VCaP (cell line): ENCODE results near the gene CRCP.
"Not testable (repeated sequence)": the region's sequence is repeated elsewhere in the genome, so short reads cannot be mapped to it uniquely, and the experiment has no call there.

Experiments used
- H3K27ac ChIP-seq: fragments of 450-650 bp; 2 replicates; pipeline ENCODE4 v1.5.1; 2017
- TF ChIP-seq, protein P1 (sequence below): fragments of 450-650 bp; conservative IDR thresholded peaks from 2 replicates; pipeline ENCODE4 v1.5.1; 2017; ENCODE audit warnings: mild to moderate bottlenecking, moderate library complexity

Gene CRCP

DNA sequence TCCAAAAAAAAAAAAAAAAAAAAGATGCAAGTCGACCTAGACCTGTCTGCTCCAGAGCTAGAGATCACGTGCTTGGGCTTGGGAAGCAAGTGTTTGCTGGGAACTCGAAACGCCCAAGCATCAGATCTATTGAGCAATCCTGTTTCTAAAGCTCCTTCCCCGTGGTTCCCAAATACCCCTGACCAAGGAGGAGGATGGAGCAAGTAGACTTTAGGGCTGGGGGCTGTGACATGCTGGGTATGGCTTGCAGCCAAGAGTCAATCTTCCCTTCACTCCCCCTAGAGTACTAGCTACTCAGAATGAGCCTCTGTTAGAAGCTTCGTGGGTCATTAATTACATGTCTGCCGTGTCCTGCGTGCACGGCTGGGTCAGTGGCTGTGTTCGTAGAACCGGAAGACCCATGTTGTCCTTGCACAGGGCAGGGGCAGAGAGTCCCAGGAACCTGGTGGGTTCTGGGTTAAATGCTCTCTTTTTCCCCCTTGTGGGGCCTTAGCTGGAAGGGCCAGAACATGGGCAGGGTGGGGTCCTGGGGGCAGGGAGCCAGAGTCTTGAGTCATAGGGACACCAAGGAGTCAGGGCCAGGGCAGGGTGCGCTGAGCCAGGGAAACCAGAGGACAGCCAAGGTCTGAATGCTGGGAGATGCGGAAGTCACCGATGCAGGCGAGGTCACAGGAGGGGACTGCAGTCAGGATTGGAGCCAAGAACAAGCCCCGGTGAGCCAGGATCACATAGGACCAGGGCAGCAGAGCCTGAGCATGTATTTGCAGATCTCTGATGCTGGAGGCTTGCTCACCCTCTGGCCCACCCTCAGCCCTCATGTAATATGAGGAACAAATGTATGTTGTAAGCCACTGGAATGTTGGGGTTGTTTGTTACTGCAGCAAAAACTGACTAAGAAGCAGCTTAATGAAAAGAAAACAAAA lies 55.9 kb downstream of the CRCP start:
- TF ChIP-seq, protein P1, sequence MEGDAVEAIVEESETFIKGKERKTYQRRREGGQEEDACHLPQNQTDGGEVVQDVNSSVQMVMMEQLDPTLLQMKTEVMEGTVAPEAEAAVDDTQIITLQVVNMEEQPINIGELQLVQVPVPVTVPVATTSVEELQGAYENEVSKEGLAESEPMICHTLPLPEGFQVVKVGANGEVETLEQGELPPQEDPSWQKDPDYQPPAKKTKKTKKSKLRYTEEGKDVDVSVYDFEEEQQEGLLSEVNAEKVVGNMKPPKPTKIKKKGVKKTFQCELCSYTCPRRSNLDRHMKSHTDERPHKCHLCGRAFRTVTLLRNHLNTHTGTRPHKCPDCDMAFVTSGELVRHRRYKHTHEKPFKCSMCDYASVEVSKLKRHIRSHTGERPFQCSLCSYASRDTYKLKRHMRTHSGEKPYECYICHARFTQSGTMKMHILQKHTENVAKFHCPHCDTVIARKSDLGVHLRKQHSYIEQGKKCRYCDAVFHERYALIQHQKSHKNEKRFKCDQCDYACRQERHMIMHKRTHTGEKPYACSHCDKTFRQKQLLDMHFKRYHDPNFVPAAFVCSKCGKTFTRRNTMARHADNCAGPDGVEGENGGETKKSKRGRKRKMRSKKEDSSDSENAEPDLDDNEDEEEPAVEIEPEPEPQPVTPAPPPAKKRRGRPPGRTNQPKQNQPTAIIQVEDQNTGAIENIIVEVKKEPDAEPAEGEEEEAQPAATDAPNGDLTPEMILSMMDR, result no peak
- no peak overlapping the region for H3K27ac ChIP-seq

DNA sequence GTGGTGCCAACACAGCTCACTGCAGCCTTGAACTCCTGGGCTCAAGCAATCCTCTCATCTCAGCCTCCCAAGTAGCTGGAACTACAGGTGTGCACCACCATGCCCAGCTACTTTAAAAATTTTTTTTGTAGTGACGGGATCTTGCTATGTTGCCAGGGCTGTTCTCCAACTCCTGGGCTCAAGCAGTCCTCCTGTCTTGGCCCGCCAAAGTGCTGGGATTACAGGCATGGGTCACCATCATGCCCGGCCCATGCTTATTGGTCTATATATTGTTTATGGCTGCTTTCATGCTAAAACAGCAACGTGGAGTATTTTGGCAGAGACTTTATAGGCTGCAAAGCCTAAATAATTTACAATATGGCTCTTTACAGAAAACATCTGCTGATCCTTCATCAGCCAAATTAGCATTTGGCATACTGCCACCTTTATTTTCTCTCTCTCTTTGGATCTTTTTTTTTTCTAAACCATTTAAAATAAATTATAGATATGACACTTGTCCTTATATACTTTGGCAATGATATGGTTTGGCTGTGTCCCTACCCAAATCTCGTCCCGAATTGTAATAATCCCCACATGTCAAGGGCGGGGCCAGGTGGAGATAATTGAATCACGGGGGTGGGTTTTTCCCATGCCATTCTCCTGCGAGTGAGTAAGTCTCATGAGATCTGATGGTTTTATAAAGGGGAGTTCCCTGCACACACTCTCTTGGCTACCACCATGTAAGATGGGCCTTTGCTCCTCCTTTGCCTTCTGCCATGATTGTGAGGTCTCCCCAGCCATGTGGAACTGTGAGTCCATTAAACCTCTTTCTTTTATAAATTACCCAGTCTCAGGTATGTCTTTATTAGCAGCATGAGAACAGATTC lies 58.1 kb downstream of the CRCP start:
- H3K27ac ChIP-seq, result not testable (repeated sequence)

DNA sequence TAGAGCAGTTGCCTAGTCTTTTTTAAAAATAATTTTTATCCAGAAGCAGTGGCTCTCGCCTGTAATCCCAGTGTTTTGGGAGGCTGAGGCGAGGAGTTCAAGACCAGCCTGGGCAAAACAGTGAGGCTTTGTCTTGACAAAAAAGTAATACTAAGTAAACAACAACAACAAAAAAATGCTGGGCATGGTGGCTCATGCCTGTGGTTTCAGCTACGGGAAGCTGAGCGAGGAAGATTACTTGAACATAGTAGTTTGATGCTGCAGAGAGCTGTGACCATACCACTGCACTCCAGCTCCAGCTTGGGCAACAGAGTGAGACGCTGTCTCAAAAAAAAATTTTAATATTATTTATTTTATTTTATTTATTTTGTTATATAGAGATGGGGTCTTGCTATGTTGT lies 59.2 kb downstream of the CRCP start:
- TF ChIP-seq, protein P1, result no peak
- H3K27ac ChIP-seq, result no peak overlapping the region

DNA sequence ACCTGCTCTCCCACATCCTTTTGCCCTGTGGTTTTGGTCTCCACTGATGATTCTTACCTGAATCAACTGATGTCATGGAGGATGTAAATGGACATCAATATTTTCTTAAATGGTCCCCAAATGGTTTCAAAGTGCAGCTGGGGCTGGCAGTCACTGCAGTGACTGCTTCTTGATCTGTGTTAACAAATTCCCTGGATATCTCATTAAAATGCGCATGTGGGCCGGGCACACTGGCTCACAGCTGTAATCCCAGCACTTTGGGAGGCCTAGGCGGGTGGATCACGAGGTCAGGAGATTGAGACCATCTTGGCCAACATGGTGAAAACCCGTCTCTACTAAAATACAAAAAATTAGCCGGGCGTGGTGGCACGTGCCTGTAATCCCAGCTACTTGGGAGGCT lies 60.4 kb downstream of the CRCP start:
- H3K27ac ChIP-seq, result not testable (repeated sequence)

DNA sequence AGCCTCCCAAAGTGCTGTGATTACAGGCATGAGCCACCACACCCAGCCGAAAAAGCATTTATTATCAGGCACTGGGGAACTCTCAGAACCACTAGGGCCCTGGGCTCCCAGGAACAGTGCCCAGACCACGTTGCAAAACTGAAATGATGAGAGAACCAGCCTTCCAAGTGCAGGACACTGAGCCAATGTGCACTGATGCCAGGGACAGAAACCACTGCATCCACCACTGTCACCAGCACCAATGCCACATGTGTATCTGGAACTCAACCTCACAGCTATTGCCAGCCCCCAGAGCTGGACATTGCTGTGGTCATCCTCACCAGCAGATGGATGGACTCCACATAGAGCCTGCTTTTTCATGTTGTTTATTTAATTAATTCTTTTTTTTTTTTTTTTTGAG lies 62.3 kb downstream of the CRCP start:
- TF ChIP-seq, protein P1, result no peak

DNA sequence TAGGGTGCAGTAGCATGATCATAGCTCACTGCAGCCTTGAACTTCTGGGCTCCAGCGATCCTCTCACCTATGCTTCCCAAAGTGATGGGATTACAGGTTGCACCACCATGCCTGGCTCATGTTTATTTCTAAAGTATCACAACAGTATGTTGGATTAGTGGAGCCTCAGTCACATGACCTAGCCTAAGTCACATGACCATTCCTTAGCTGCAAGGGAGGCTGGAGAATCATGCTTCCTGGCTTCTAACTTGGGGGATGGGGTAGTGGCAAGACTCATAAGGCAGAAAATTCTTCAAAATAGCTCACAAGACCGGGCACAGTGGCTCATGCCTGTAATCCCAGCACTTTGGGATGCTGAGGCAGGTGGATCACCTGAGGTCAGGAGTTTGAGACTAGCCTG lies 63.6 kb downstream of the CRCP start:
- H3K27ac ChIP-seq, result no peak overlapping the region
- TF ChIP-seq, protein P1, result no peak

More for the DNA sequence above, 62.3 kb downstream of the CRCP start:
- H3K27ac ChIP-seq, result no peak overlapping the region

DNA sequence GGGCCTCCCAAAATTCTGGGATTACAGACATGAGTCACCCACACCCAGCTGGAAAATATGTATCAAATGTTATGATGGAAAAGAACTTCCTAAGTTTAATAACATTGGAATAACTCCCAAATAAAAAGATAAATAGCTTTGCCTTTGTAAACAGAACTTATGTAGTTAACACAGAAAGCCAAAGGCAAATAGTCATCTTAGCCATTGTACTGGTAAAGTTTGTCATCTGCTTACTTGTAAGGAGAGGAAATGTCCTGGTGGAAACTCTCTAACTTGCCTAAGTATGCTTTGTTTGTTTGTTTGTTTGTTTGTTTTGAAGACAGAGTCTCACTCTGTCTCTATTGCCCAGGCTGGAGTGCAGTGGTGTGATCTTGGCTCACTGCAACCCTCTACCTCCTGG lies 66.7 kb downstream of the CRCP start:
- TF ChIP-seq, protein P1, result no peak
- peak overlapping the region; percentile 21 for H3K27ac ChIP-seq

DNA sequence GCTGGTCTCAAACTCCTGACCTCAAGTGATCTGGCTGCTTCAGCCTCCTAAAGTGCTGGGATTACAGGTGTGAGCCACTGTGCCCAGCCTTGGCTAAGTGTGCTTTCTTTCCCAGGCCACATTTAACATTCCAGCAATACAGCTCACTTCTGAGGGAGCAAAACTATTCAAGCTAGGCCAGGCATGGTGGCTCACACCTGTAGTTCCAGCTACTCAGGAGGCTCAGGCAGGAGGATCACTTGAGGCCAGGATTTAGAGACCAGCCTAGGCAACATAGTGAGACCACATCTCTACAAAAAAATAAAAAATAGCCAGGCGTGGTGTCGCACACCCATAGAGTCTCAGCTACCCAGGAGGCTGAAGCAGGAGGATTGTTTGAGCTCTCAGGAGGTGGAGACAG lies 67.2 kb downstream of the CRCP start:
- TF ChIP-seq, protein P1, result no peak
- H3K27ac ChIP-seq, result peak overlapping the region; percentile 21
